HEK293T (cell line): ENCODE results near the gene LYPLA2.

Experiments
- CTCF ChIA-PET: fragments of 350-600 bp; formaldehyde crosslinking; extraction: SDS; loops from one replicate; lab custom pipeline; 2021; ENCODE audit warnings: antibody characterized with exemption, inconsistent platforms; lab: Yijun Ruan, JAX
- POLR2A ChIA-PET: fragments of 350-600 bp; formaldehyde crosslinking; extraction: SDS; loops from one replicate; lab custom pipeline; 2020; ENCODE audit warnings: antibody characterized with exemption, inconsistent platforms; lab: Yijun Ruan, JAX
- DNase-seq: peaks from one replicate; pipeline ENCODE4 v3.0.0; 2012; ENCODE audit warnings: mixed read lengths; ENCODE audit errors: extremely low spot score
- ARNT ChIP-seq: fragments of 450-650 bp; IDR thresholded peaks from 2 replicates; pipeline ENCODE4 v1.6.1; 2017; ENCODE audit warnings: mild to moderate bottlenecking
- BHLHE40 ChIP-seq: fragments of 450-650 bp; IDR thresholded peaks from 2 replicates; pipeline ENCODE4 v1.6.1; 2016; ENCODE audit warnings: mild to moderate bottlenecking, moderate library complexity, borderline replicate concordance
- CTBP1 ChIP-seq: fragments of 450-650 bp; IDR thresholded peaks from 2 replicates; pipeline ENCODE4 v1.6.1; 2016; ENCODE audit warnings: borderline replicate concordance
- ELF4 ChIP-seq: fragments of 450-650 bp; IDR thresholded peaks from 2 replicates; pipeline ENCODE4 v1.6.1; 2017; ENCODE audit warnings: antibody characterized with exemption
- FOXA1 ChIP-seq: fragments of 450-650 bp; IDR thresholded peaks from 2 replicates; pipeline ENCODE4 v1.6.1; 2016; ENCODE audit warnings: mild to moderate bottlenecking
- FOXK2 ChIP-seq: fragments of 450-650 bp; IDR thresholded peaks from 2 replicates; pipeline ENCODE4 v1.6.1; 2016; ENCODE audit warnings: mild to moderate bottlenecking
- FOXM1 ChIP-seq: fragments of 450-650 bp; IDR thresholded peaks from 2 replicates; pipeline ENCODE4 v1.6.1; 2017; ENCODE audit warnings: mild to moderate bottlenecking, borderline replicate concordance
- HDGF ChIP-seq: fragments of 450-650 bp; IDR thresholded peaks from 2 replicates; pipeline ENCODE4 v1.6.1; 2017; ENCODE audit warnings: antibody characterized with exemption, borderline replicate concordance
- L3MBTL2 ChIP-seq: fragments of 450-650 bp; conservative IDR thresholded peaks from 2 replicates; pipeline ENCODE4 v1.6.1; 2016; ENCODE audit warnings: mild to moderate bottlenecking
- LEF1 ChIP-seq: fragments of 450-650 bp; IDR thresholded peaks from 2 replicates; pipeline ENCODE4 v1.6.1; 2017; ENCODE audit warnings: mild to moderate bottlenecking, borderline replicate concordance
- NFRKB ChIP-seq: fragments of 450-650 bp; IDR thresholded peaks from 2 replicates; pipeline ENCODE4 v1.6.1; 2016; ENCODE audit warnings: mild to moderate bottlenecking, moderate library complexity
- SP1 ChIP-seq: fragments of 450-650 bp; IDR thresholded peaks from 2 replicates; pipeline ENCODE4 v1.6.1; 2017
- SUZ12 ChIP-seq: fragments of 450-650 bp; IDR thresholded peaks from 2 replicates; pipeline ENCODE4 v1.6.1; 2016; ENCODE audit warnings: mild to moderate bottlenecking
- TARDBP ChIP-seq: fragments of 450-650 bp; IDR thresholded peaks from 2 replicates; pipeline ENCODE4 v1.6.1; 2016
- ZNF384 ChIP-seq: fragments of 450-650 bp; IDR thresholded peaks from 2 replicates; pipeline ENCODE4 v1.6.1; 2016
- TF ChIP-seq, protein P1 (sequence below): fragments of 450-650 bp; IDR thresholded peaks from 2 replicates; pipeline ENCODE4 v1.6.1; 2016

Gene LYPLA2

DNA sequence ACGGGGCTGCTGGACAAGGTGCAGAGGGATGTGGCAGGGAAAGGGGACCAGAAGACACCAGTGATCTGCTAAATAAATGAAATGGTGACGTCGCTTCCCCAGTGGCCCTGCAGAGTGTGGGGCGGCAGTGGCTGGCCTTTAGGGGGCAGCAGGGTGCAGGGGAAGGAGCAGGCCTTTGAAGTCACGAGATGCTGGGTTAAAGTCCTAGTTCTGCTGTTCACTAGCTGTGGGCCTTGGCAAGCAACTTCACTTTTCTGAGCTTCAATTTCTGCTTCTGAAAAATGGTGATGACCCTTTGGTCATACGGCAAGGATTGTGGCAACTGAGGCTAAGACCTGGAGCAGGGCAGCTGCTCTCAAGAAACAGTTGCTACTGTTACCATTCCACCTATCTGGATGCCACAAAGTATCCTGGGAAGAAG, 18.8 kb downstream of the LYPLA2 start:
- DNase-seq: peak; percentile 83
- ChIA-PET CTCF (interaction anchor here (1.0 to 1.8 kb wide), 5 partner anchors 9 to 107 kb away, joined by 3 to 12 read pairs (median 5); partner anchors contain the start of gene HMGCL), POLR2A (interaction anchor here (1.4 to 2.3 kb wide), 3 partner anchors 9 to 32 kb away, joined by 3 to 14 read pairs (median 5); partner anchors contain the start of genes GALE, HMGCL and PITHD1)
- TF ChIP-seq LEF1 (peak; percentile 98), HDGF (no peak)

DNA sequence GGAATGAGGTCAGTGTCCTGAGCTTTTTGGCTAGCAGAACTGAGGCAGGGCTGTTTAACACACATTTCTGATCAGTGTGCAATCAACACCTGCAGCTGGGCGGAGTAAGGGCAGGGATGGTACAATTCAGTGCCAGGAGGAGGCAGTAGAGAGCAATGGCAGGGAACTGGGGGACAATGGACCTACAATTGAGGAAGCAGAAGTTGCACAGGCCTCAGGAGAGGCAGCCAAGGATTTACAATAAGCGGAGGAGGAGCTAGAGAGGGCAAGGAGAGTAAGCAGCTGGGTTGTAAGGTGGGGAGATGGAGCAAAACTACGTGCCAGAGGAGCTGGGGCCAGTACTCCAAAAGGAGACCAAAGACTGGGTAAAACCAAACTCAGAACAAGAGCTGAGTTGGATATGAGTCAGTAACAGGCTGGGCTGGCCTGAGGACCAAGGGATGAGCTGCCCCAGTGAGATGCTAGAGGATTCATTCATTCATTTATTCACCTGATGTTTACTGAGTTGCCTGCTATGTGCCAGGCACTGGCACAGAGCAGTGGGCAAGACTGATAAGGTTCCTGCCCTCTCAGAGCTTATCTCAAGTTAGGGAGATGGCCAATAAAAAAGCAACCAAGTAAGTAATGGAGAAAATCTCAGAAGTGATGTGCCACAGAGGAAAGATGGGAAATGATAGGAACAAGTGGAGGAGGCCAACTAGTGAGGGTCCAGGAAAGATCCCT, 20.0 kb downstream of the LYPLA2 start:
- ChIA-PET POLR2A (interaction anchor here (0.8 to 2.3 kb wide), 4 partner anchors 10 to 33 kb away, joined by 3 to 14 read pairs (median 4); partner anchors contain the start of genes GALE, HMGCL and PITHD1), CTCF (interaction anchor here (0.6 to 1.8 kb wide), 11 partner anchors 8 to 307 kb away, joined by 3 to 12 read pairs (median 4); partner anchors contain the start of gene HMGCL)
- no peak for TF ChIP-seq L3MBTL2
- TF ChIP-seq BHLHE40: no peak
- TF ChIP-seq SP1: no peak
- no peak for TF ChIP-seq FOXM1
- no peak for TF ChIP-seq FOXK2
- TF ChIP-seq ZNF384: no peak
- no peak for TF ChIP-seq ARNT
- no peak for TF ChIP-seq HDGF
- no peak for TF ChIP-seq LEF1
- TF ChIP-seq NFRKB: no peak
- no peak for TF ChIP-seq ELF4
- no peak for TF ChIP-seq CTBP1
- TF ChIP-seq, protein P1, sequence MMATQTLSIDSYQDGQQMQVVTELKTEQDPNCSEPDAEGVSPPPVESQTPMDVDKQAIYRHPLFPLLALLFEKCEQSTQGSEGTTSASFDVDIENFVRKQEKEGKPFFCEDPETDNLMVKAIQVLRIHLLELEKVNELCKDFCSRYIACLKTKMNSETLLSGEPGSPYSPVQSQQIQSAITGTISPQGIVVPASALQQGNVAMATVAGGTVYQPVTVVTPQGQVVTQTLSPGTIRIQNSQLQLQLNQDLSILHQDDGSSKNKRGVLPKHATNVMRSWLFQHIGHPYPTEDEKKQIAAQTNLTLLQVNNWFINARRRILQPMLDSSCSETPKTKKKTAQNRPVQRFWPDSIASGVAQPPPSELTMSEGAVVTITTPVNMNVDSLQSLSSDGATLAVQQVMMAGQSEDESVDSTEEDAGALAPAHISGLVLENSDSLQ: no peak
- no peak for TF ChIP-seq TARDBP
- no peak for TF ChIP-seq SUZ12
- no peak for TF ChIP-seq FOXA1
- DNase-seq: peak; percentile 58

DNA sequence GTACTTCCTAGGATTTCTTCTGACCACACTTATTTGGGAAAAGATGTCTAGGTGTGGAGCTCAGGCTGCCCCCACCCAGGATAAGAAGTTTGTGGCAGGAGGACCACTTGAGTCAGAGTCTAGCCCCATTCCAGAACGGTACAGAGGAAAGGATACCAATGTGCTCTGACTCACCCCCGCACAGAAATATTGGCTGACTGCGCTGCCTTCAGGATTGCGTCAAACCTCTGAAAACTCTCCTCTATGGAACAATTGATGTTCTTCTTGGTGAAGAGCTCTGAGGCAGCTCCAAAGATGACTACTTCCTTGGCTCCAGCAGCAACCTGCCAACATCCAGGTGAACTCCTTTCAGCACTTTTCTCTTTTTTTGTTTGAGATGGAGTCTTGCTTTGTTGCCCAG, 23.1 kb downstream of the LYPLA2 start:
- no peak for DNase-seq
- TF ChIP-seq, protein P1: no peak
- TF ChIP-seq CTBP1 (no peak), ELF4 (no peak), L3MBTL2 (no peak), LEF1 (no peak)
- CTCF ChIA-PET: interaction anchor here (0.6 to 1.0 kb wide), 2 partner anchors 9 to 17 kb away, joined by 3 read pairs; no protein-coding TSS in a partner anchor
- POLR2A ChIA-PET: interaction anchor here (1.9 kb wide), 1 partner anchor 11 kb away, joined by 12 read pairs; the partner anchor contains the start of gene HMGCL

DNA sequence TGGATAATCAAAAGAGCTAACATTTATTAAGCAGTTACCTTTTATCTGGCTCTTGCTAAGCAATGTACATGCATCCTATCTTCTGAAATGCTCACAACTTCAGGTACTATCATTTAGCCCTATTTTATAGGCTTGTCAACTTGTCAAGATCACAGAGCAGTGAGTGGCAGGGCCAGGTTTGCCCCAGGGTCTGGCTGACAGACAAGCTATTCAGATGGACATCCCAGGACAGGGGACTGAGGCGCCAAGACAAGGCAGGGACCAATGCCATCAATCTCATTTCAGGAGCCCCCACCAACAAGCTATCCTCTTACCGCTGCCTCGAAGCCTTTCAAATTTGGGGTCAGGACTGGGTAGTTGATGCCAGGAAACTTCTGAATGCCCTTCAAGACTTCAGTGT, 25.4 kb downstream of the LYPLA2 start:
- CTCF ChIA-PET: no interaction called here

DNA sequence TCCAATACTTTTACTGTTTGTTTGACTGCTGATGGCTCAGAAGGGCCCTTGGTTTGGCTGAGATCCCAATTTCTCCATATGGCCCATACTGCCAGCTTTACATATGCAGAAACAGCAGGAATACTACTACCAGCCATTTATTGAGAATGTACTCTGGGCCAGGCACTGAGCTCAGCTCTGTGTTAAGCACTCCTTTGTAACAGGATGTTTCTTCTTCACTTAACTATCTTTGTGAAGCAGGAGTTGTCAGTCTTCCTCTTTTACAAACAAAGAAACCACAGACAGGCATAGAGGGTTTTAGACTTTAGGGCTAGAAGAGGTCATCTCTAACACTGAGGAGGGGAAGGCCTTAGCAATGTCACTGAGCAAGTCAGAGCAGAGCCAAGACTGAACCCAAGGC, 26.0 kb downstream of the LYPLA2 start:
- DNase-seq: no peak
- TF ChIP-seq L3MBTL2: no peak
- ChIA-PET CTCF (interaction anchor here (1.0 kb wide), 1 partner anchor 45 kb away, joined by 3 read pairs; no protein-coding TSS in a partner anchor), POLR2A (interaction anchor here (1.2 to 1.4 kb wide), 2 partner anchors 8 to 73 kb away, joined by 3 to 4 read pairs; partner anchors contain the start of genes ELOA and HMGCL)

More for the DNA sequence above, 25.4 kb downstream of the LYPLA2 start:
- no peak for TF ChIP-seq BHLHE40
- TF ChIP-seq SUZ12: no peak
- no peak for DNase-seq
- POLR2A ChIA-PET: interaction anchor here (1.2 kb wide), 1 partner anchor 9 kb away, joined by 4 read pairs; the partner anchor contains the start of gene HMGCL

DNA sequence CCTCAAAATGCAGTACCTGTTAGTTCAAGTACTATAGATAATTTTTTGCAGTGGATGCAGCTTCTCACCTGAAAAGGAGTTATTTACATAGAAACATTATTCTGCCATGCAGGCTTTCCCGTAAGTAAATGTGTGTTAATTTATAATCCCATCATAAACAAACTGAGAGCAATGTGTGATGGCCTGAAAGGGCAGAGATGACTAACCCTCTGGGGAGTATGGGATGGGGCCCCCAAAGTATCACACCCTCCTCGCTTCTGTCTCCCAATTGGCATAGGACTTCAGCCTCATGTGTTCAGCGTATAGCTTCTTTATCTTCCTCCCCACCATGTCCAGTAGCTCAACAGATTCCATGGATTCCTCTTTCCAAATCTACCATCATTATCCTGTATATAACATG, 26.7 kb downstream of the LYPLA2 start:
- no peak for DNase-seq
- TF ChIP-seq SP1: no peak
- no peak for TF ChIP-seq FOXA1
- TF ChIP-seq BHLHE40: no peak
- no peak for TF ChIP-seq TARDBP
- no peak for TF ChIP-seq L3MBTL2
- TF ChIP-seq ARNT: no peak
- no peak for TF ChIP-seq NFRKB
- TF ChIP-seq ZNF384: no peak
- TF ChIP-seq SUZ12: no peak
- TF ChIP-seq FOXM1: no peak
- no peak for TF ChIP-seq LEF1
- TF ChIP-seq CTBP1: no peak
- TF ChIP-seq ELF4: no peak
- TF ChIP-seq, protein P1: no peak
- POLR2A ChIA-PET: interaction anchor here (1.4 kb wide), 1 partner anchor 74 kb away, joined by 3 read pairs; the partner anchor contains the start of gene ELOA
- CTCF ChIA-PET: interaction anchor here (0.9 to 1.0 kb wide), 2 partner anchors 46 to 52 kb away, joined by 3 read pairs; no protein-coding TSS in a partner anchor
